Globus pallidus (tissue), 1 donor: ENCODE data around the gene VAT1L.
"Not testable (repeated sequence)": the region's sequence is repeated elsewhere in the genome, so short reads cannot be mapped to it uniquely, and the experiment has no call there.

Source experiments
- DNase-seq: peaks from one replicate; pipeline ENCODE4 v3.0.0-alpha.2; 2015; ENCODE audit warnings: low spot score

Gene VAT1L

DNA sequence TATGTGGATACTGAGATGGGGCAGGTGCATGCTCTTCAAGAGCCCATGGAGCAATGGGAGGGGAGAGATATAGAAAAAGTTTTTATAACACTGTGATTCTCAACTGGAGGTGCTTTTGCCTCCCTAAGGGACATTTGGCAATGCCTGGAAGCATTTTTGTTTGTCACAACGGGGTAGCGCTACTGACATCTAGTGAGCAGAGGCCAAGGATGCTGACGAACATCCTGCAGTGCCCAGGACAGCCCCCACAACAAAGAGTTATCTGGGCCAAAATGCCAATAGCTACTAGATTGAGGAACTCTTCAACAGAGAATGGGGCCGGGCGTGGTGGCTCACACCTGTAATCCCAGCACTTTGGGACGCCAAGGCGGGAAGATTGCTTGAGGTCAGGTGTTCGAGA is 166.8 kb downstream of the VAT1L start:
- no peak for DNase-seq

GRCh38 chr16:77956231-77956630 is 167.9 kb downstream of the VAT1L start:
- DNase-seq: no peak

DNA sequence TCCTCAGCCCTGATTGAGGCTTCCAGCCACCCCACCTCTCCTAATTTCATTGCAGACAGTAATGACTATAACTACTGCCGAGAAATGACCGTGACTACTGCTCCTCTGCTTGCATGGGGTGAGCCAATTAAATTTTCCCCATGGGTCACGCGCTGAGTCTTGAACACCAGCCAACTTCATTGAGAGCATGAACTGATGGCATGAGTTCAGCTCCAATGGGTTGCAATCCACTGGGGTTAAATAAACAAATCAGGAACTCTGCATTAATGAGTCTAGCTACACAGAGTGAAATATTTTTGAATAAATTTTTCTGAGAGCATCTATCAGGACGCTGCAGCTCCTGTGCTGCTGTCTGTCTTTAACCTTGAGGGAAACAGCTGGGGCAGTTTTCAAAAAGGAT is 172.4 kb downstream of the VAT1L start:
- no peak for DNase-seq

GRCh38 chr16:77961814-77962213 is 173.4 kb downstream of the VAT1L start:
- no peak for DNase-seq

GRCh38 chr16:77962689-77963088 is 174.3 kb downstream of the VAT1L start:
- no peak for DNase-seq

DNA sequence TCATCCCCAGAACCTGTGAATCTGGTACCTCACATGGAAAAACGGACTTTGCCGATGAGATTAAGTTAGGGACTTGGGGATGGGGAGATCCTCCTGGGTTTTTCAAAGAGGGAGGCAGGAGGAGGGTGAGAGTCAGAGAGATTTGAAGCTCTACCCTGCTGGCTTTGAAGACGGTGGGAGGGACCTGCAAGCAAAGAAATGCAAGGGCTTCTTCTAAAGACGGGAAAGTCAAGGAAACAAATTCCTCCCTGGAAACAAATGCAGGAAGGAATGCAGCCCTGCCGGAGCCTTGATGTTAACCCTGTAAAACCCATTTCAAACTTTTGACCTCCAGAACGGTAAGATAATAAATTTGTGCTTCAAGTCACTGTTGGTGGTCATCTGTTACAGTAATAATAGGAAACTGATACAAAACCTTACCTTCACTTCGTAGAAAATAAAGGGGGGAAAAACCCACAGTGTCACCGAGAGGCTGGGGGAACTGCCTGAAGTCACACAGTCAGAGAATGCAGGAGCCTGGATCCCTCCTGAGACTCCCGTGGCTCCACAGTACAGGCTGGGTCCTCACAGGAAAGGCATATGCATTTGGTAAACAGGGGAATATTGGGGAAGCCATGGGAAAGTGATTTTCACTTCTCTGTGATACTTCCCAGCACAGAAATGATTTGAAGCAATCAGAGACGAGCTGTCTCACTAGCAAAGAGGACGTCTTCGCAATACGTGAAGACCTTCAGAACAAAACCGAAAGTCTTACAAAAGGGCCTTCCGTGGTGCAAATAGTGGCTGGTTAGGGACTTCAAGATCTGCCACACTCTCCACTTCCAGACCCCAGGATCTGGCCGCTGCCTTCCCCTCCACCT is 175.1 kb downstream of the VAT1L start:
- DNase-seq: no peak

DNA sequence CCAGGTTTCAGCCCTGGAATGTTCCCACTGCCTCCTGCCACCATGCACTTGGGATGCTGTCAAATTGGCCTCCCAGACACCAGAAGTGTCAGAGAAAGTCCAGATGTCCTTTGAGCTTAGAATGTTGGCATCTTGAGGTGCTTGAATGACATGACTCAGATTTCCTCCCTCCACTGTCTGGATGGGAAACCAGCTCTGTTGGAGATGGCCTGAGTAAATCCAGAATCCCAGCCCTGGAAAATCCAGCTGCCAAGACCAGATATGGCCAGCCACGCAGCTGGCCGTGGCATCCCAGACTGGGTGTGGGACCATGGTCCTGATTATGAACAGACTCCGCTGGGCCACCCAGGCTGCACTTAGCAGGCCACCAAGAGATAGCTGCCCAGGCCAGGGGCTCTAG is 177.0 kb downstream of the VAT1L start:
- no peak for DNase-seq

GRCh38 chr16:77967054-77967904 is 178.9 kb downstream of the VAT1L start:
- no peak for DNase-seq

DNA sequence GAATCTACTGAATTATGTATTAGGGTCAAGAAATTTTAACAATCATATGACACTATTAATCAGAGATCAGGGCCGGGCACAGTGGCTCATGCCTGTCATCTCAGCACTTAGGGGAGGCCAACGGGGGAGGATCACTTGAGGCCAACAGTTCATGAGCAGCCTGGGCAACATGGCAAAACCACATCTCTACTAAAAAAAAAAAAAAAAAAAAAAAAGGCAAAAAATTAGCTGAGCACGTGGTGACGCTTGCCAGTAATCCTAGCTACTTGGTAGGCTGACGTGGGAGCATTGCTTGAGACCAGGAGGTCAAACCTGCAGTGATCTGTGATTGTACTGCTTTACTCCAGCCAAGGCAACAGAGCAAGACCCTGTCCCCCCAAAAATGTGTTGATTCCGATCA is 181.5 kb downstream of the VAT1L start:
- DNase-seq: no peak

- no peak for DNase-seq
Observed at GRCh38 chr16:77970371-77970770, 182.0 kb downstream of the VAT1L start.

GRCh38 chr16:77971306-77972061 is 183.1 kb downstream of the VAT1L start:
- DNase-seq: peak; percentile 60

- no peak for DNase-seq
Observed at GRCh38 chr16:77972062-77972392, 183.7 kb downstream of the VAT1L start.

DNA sequence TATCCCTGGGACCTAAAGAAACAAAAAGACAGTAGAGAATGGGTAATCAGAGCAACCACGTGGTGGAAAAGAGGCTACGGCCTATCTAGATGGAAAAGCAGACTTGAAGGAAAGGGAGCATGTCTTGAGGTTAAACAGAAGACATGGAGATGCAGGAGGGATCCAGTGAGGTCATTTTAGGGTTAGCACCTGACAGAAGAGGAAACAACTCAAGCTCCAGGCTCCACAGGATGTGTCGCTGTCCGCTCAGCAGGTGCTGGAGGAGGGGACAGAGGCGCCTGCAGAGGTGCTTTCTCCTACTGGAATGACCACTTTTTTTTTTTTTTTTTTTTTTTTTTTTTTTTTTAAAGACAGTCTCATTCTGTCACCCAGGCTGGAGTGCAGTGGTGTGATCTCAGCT is 186.5 kb downstream of the VAT1L start:
- DNase-seq: no peak

GRCh38 chr16:77975942-77976341 is 187.6 kb downstream of the VAT1L start:
- no peak for DNase-seq

GRCh38 chr16:77977339-77977738 is 189.0 kb downstream of the VAT1L start:
- no peak for DNase-seq

GRCh38 chr16:77985111-77985510 is 196.7 kb downstream of the VAT1L start:
- DNase-seq: no peak

GRCh38 chr16:77986011-77986740 is 197.8 kb downstream of the VAT1L start:
- no peak for DNase-seq

DNA sequence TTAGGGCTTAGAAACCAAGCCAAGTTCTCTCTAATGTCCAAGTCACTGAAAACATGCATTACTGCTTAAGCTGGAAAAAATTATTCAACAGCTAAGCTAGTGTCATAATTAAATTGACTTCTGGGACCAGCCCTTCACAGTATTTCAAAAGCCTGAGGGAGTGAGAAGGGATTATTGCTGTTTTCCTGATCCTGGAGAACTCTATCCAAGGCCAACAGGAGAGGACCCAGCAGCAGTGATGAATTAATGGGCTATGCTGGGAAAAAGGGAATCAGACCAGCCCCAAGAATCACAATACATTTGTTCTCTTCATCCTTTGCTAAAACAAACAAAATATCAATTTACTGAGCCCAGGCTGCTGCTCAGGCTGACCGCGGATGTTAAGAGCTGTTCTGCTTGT is 199.4 kb downstream of the VAT1L start:
- no peak for DNase-seq

GRCh38 chr16:77989846-77990245 is 201.5 kb downstream of the VAT1L start:
- DNase-seq: no peak

- DNase-seq: no peak
Observed at GRCh38 chr16:77991701-77992100, 203.3 kb downstream of the VAT1L start.

DNA sequence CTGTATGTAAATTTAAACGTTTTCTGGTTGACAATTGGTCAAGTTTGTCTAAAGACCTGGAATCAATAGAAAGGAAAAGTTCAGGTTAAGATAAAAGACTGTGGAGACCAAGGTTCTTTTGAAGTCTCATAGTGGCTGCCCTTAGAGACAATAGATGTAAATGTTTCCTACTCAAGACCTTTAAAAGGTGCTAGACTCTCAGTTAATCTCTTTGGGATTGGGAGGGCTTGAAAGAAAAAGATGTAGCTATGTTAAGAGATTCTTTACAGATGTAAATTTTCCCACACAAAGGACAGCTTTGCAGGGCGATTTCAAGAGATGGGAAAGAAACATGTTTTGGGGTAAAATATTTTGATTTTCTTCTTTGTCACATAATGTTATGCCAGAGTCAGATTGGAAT is 204.0 kb downstream of the VAT1L start:
- not testable (repeated sequence) for DNase-seq
